SU-DHL-6 (cell line): ENCODE results near the gene SLC35F4.

ENCODE experiments used
- H2AFZ ChIP-seq: fragments of 200-600 bp; sonication (generic); 2 replicates; pipeline ENCODE4 v1.6.1; 2014; ENCODE audit warnings: low read depth, mild to moderate bottlenecking, moderate library complexity, mixed read lengths, antibody characterized with exemption, low read length; ENCODE audit not compliant: severe bottlenecking
- H3F3A ChIP-seq: fragments of 200-600 bp; shearing (Covaris generic); 2 replicates; pipeline ENCODE4 v1.6.0; 2016; ENCODE audit warnings: antibody characterized with exemption, mild to moderate bottlenecking; ENCODE audit not compliant: insufficient read depth
- H3K27ac ChIP-seq: fragments of 200-600 bp; sonication (generic); 2 replicates; pipeline ENCODE4 v1.5.1; 2016; ENCODE audit warnings: low read depth, mild to moderate bottlenecking, low read length, moderate library complexity, mixed read lengths
- H3K27me3 ChIP-seq: fragments of 200-600 bp; sonication (generic), shearing (Covaris generic); 2 replicates; pipeline ENCODE4 v1.6.0; 2014; ENCODE audit warnings: mild to moderate bottlenecking, low read length
- H3K36me3 ChIP-seq: fragments of 200-600 bp; sonication (generic); 2 replicates; pipeline ENCODE4 v1.6.1; 2014; ENCODE audit warnings: mild to moderate bottlenecking, low read length, mixed read lengths
- H3K4me2 ChIP-seq: fragments of 300-600, 200-600 bp; shearing (Covaris generic), sonication (generic); 2 replicates; pipeline ENCODE4 v1.6.0; 2014; ENCODE audit warnings: low read length, low read depth, mild to moderate bottlenecking; ENCODE audit not compliant: poor library complexity, severe bottlenecking
- H3K4me3 ChIP-seq: fragments of 200-600 bp; sonication (generic); 2 replicates; pipeline ENCODE4 v1.5.1; 2014; ENCODE audit warnings: antibody characterized with exemption, low read length, mild to moderate bottlenecking, mixed read lengths; ENCODE audit not compliant: insufficient read depth, poor library complexity, severe bottlenecking
- H3K79me2 ChIP-seq: fragments of 200-600 bp; sonication (generic); 2 replicates; pipeline ENCODE4 v1.6.1; 2014; ENCODE audit warnings: mild to moderate bottlenecking, low read length, moderate library complexity; ENCODE audit not compliant: insufficient read depth
- H3K9ac ChIP-seq: fragments of 200-600 bp; sonication (generic); 2 replicates; pipeline ENCODE4 v1.7.0; 2014; ENCODE audit warnings: mild to moderate bottlenecking, low read length
- H3K9me2 ChIP-seq: fragments of 200-600 bp; sonication (generic); replicated peaks from 2 replicates; pipeline ENCODE4 v1.6.1; 2014; ENCODE audit warnings: low read length; ENCODE audit not compliant: insufficient read depth
- H3K9me3 ChIP-seq: fragments of 200-600 bp; sonication (generic); 2 replicates; pipeline ENCODE4 v1.6.1; 2014; ENCODE audit warnings: low read length, mixed read lengths; ENCODE audit not compliant: insufficient read depth
- H4K20me1 ChIP-seq: fragments of 200-600 bp; sonication (generic); 2 replicates; pipeline ENCODE4 v1.6.1; 2014; ENCODE audit warnings: low read depth, mild to moderate bottlenecking, antibody characterized with exemption, low read length, moderate library complexity, mixed read lengths
- CTCF ChIP-seq: fragments of 200-600 bp; sonication (generic); IDR thresholded peaks from one replicate; pipeline ENCODE4 v1.5.1; 2017; ENCODE audit warnings: antibody characterized with exemption, mild to moderate bottlenecking, low read length, moderate library complexity; ENCODE audit not compliant: insufficient read depth, poor library complexity, severe bottlenecking
- EZH2phosphoT487 ChIP-seq: fragments of 200-600 bp; sonication (generic), shearing (Covaris generic); conservative IDR thresholded peaks from 2 replicates; pipeline ENCODE4 v1.6.1; 2018; ENCODE audit warnings: mild to moderate bottlenecking, antibody characterized with exemption, low read length, moderate library complexity, mixed read lengths

Gene SLC35F4

GRCh38 chr14:57736391-57736790 is 129.5 kb downstream of the SLC35F4 start:
- Histone ChIP-seq H3K9me3 (no peaks in the 10 kb centered on the region), H3K4me3 (no peak overlapping the region), H3F3A (no peaks in the 10 kb centered on the region), H3K27ac (no peak overlapping the region), H3K9me2 (no peaks in the 10 kb centered on the region), H2AFZ (no peak overlapping the region), H3K27me3 (0 out of 2 replicates have a peak, but pooled peaks cover 4% of the 10 kb centered on the region), H3K9ac (no peak overlapping the region), H4K20me1 (no peaks in the 10 kb centered on the region), H3K79me2 (no peaks in the 10 kb centered on the region), H3K36me3 (no peaks in the 10 kb centered on the region), H3K4me2 (no peak overlapping the region)
- TF ChIP-seq EZH2phosphoT487 (no peak), CTCF (no peak)

- H3K4me3 ChIP-seq = no peak overlapping the region
- 0 out of 2 replicates have a peak, but pooled peaks cover 4% of the 10 kb centered on the region for H3K27me3 ChIP-seq
- no peak overlapping the region for H3K9ac ChIP-seq
- H2AFZ ChIP-seq = no peak overlapping the region
- H3K4me2 ChIP-seq = no peak overlapping the region
- no peaks in the 10 kb centered on the region for H3F3A ChIP-seq
- no peaks in the 10 kb centered on the region for H3K79me2 ChIP-seq
- H3K9me2 ChIP-seq = no peaks in the 10 kb centered on the region
- H3K27ac ChIP-seq = no peak overlapping the region
- H3K36me3 ChIP-seq = no peaks in the 10 kb centered on the region
- no peaks in the 10 kb centered on the region for H3K9me3 ChIP-seq
- no peaks in the 10 kb centered on the region for H4K20me1 ChIP-seq
- TF ChIP-seq CTCF (no peak), EZH2phosphoT487 (no peak)
Measured at GRCh38 chr14:57735276-57735675, 130.6 kb downstream of the SLC35F4 start.

GRCh38 chr14:57732463-57733285 is 133.2 kb downstream of the SLC35F4 start:
- H3K9ac ChIP-seq = no peak overlapping the region
- no peaks in the 10 kb centered on the region for H3K36me3 ChIP-seq
- H3K4me2 ChIP-seq = no peak overlapping the region
- no peaks in the 10 kb centered on the region for H3K9me2 ChIP-seq
- no peaks in the 10 kb centered on the region for H3K79me2 ChIP-seq
- H2AFZ ChIP-seq = no peak overlapping the region
- no peaks in the 10 kb centered on the region for H3K9me3 ChIP-seq
- no peaks in the 10 kb centered on the region for H3F3A ChIP-seq
- no peak overlapping the region for H3K4me3 ChIP-seq
- H3K27ac ChIP-seq = no peak overlapping the region
- TF ChIP-seq CTCF = no peak
- no peak for TF ChIP-seq EZH2phosphoT487
- no peaks in the 10 kb centered on the region for H3K27me3 ChIP-seq
- H4K20me1 ChIP-seq = no peaks in the 10 kb centered on the region
